Measurements from ENCODE around the gene KL. TPM values are rescaled to one million over a fixed set of nuclear protein-coding genes. Genes with fewer than 3 reads are reported as not detected.

KL gene
- total RNA-seq, 2 donors from 2014 or later, result 2.3 to 3.3 TPM

DNA sequence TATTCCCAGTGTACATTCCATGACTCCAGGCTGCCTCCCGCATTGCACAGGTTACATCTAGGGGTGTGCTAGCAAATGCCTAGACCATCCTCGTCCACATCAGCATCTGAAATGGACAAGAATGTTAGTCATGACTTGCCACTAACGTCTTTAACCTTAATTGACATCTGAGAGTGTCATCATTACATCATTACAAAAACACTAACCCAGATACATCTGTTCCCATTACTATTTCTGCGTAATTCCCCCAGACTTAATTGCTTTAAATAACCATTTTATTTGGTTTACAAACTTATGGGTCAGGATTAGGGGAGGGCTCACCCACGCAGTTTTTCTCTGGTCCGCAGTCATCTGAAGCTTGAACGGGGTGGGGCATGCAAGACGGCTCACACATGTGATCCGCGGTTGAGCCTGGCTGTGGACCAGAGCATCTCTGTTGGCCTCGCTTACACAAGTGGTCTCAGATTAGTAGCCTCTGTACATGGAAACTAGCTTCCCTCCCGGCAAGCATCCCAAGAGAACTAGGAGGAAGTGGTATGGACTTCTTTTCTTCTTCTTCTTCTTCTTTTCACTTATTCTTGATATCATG is 15.9 kb downstream of the KL start:
- intact Hi-C loops (cut with DNase I), result no loop called here
- ATAC-seq (peak in 1 of 2 donors; percentile 40), DNase-seq (peak; percentile 26)

DNA sequence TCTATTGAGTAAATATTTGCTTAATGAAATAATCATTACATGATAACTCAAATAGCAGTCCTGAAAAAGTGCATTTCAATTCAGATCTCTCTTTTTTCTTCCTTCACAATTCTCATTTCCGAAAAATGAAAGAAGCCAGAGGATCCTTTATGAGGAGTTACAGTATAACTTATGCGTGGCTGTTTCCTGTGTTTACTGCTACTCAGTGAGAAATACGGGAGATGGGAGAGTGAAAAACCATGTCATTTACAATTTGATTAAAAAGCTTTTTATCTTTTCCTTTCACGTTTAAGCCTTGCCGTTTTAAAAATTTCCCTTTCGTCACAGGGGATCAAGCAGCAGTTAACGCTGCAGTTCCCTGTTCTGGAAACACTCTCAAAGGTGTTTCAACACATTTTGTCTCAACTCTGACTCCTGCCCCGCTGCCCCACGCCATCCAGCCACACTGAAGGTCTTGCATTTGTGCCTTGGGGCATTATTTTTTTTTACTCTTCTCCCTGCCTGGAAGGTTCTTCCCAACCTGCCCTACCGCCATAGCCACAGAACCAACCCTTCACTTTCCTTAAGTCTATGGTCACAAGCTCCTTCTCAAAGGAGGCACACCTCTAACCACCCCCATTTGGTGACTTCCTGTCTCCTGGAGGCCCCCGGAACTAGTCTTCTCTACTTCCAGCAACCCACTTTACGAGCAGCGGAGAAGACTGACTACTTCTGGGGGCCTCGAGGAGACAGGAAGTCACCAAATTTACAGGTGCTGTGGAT is 17.0 kb downstream of the KL start:
- no peak for DNase-seq
- intact Hi-C loops (cut with DNase I), result no loop called here
- no peak for ATAC-seq

DNA sequence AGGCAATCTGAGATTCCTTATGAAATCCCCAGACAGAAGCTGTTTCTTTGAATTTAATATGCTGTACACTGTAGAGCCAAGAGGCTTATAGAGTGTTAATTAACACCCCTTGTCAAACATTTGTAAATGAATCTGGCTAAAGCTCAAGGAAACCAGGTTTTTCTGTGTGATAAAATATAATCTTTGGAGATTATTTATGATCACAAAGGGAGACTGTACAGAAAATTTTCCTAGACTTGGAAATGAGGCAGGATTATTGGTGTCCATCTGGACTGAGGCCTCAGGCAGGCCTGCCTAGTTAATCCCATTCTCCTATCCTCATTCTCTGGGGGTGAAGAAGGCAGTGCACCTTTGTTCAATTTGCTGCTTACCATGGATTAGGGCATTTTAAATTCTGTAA is 17.8 kb downstream of the KL start:
- intact Hi-C loops (cut with DNase I), result no loop called here

DNA sequence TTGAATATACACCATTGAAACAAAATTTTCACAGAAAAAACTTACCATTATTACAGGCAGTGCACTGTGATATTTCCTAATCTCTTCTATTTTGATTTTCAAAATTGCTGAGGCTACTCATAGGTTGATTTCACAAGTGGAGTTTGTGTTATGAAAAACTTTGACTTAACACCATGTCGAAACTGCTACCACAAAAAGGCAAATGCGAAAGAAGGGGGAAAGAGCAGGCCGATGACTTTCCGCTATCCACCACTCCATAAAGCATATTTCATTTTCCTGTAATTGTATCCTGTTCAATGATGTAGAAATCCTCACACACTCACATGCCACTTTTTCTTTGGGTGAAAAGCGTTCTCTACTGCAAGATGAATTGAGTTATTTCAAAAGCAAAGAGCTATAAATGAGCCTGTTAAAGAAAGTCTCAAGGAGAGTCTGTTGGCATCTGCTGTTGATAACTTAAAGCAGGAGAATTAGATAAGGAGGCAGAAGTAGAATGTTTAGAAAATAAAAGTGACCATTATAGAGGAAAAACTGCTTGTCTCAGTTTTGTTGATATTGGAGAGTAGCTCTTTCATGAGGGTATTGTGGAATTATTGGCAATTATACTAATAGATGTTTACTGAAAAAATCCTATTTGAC is 18.8 kb downstream of the KL start:
- DNase-seq (no peak), ATAC-seq (peak in 1 of 2 donors; percentile 42)
- intact Hi-C loops (cut with DNase I), result no loop called here

More for the DNA sequence above, 17.8 kb downstream of the KL start:
- no peak for DNase-seq
- no peak for ATAC-seq

DNA sequence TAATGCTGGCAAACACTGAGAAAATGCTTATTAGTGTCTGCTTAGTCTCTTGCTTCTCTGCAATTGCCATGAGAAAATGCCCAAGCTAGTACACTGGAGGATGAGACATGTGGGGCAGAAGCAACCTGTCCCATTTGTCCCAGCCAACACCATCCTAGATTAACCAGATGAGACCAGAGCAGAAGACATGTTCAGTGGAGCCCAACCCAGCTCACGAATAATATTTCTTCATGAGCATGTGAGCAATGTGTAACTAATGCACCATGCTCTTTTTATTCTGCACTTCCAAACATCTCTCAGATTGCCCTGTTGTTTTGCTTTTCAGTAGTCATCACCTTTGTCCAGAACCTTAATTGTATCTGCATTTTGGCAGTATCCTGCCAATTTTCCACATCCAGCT is 21.4 kb downstream of the KL start:
- intact Hi-C loops (cut with DNase I), result no loop called here
- ATAC-seq (no peak), DNase-seq (no peak)

DNA sequence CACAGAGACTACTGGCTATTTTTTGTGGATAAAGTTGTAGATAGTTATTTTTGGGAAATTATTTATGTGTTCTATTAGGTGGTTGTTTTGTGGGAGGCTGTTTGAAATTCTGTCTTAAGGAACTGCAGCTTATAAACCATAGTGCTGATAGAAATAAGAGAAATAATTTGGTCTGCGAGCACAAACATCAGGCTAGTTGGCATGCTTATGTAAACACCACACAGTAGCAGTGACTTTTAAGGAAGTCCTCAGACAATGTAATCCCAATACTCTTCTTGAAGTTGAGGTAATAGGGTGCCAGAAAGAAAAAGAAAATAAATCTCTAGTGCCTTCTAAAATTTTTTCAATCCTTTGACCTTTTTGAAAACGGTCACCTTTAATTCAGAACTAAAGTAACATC is 23.9 kb downstream of the KL start:
- intact Hi-C loops (cut with DNase I), result no loop called here
- DNase-seq, result no peak
- no peak for ATAC-seq

DNA sequence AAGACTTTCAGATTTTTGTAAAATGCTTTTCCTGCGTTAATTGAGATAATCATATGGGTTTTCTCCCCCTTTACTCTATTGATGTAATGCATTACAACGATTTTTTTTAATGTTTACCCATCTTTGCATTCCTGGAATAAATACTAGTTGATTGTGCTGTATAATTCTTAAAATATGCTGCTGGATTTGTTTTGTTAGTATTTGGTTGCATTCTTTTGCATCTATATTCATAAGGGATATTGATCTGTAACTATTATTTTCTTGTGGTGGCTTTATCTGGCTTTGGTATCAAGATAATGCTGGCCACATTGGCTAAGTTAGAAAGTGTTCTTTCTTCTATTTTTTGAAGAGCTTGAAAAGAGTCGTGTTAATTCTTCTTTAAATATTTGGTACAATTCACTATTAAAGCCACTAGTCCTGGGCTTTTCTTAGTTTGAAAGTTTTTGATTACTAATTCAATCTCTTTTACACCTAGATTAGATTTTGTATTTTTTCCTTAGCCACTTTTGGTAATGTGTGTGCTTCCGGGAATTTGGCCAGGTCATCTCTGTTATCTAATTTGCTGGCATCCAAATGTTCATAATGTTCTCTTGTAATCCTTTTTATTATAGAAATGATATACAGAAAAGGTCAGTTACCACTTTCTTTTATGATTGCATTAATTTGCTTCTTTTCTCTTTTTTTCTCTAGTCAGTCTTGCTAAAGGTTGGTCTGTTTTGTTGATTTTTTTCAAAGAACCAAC is 29.8 kb downstream of the KL start:
- ATAC-seq, result no peak
- intact Hi-C loops (cut with DNase I), result no loop called here
- no peak for DNase-seq

DNA sequence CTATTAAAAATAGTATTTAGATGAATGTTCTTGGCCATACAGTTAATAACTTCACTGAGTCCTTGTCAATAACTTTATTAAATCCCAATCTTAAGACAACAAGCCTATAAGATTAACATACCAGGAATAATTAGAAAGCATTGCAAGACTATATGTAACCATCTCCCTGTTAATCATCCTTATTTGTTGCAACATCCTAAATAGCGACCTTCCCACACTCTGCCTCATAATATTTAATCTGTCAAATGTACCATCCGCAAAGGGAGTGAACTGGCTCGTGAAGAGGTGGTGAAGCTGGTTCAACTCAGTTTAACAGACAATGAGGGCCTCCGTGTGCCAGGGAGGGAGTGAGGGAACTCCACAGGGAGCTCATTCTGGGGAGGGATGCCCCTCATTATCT is 33.9 kb downstream of the KL start:
- no peak for DNase-seq
- no peak for ATAC-seq
- intact Hi-C loops (cut with DNase I), result no loop called here

DNA sequence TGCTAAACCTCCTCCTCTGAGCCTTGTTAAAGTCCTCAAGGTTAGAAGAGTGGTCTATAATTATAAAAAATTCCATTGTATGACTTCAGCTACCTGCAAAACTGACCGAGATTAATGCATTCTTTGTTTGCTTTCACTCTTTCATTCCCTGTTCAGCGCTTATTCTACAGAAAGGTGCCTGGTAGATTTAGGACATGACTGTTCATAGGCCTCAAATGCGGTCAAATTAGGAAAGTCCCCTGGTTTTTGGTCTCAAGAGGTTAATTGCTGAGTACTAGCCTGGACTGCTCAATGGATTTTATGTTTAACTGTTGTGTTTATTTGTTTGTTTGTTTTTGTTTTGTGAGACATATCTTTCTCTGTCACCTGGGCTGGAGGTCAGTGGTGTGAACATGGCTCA is 35.4 kb downstream of the KL start:
- intact Hi-C loops (cut with DNase I), result no loop called here
- DNase-seq (no peak), ATAC-seq (no peak)

DNA sequence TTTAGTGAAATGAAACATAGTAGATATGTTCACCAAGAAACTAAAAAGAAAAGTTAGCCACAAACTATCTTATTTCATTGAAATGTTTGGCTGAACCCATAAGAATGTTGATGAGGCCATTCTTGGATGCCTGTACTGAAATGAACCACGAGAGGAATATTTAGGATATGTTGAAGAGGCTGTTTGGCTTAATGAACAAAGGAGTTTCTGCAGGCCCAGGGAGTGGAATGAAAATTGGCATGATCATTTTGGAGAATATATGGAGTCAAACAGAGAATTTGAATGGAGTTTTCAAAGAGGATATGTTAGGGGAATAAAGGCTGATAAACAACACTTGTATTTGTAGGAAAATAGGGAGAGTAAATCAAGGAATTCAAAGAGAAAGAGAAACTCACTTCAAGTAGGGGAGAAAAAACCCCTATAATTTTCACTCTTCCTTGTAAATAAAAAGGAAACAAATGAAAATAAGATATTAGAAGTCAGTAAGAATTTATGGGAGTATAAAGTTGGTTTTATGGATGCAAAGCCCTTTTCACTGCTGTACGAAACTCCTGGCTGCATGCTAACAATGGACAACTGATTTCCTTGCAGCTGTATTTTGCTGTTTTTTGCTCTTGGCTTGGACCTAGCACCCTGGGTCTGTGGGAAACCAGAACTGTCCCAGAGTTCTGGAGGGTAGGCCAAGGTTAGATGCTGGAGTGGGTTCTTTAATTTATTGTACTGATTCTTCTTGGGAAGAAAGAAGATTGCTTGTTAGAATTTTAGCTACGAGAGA is 36.5 kb downstream of the KL start:
- DNase-seq, result no peak
- peak in 1 of 2 donors; percentile 25 for ATAC-seq
- intact Hi-C loops (cut with DNase I), result no loop called here

DNA sequence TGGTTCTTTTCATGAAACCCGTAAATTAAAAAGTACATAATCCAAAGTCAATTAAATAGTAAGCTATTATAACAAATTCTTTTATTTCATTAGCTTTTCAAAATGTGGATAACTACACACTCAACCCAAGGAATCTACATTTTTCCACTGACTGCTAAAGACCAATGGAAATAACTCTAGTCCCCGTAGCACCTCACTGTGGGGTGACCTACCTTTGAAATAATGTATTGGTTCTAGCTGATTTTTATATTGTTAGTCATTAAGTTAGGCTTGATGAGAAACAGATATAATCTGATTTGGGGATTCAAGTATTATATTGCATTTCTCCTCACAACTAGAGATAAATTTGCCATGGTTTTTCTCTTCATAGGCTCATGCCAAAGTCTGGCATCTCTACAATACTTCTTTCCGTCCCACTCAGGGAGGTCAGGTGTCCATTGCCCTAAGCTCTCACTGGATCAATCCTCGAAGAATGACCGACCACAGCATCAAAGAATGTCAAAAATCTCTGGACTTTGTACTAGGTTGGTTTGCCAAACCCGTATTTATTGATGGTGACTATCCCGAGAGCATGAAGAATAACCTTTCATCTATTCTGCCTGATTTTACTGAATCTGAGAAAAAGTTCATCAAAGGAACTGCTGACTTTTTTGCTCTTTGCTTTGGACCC is 37.3 kb downstream of the KL start:
- intact Hi-C loops (cut with DNase I), result no loop called here
- no peak for DNase-seq
- ATAC-seq, result no peak

DNA sequence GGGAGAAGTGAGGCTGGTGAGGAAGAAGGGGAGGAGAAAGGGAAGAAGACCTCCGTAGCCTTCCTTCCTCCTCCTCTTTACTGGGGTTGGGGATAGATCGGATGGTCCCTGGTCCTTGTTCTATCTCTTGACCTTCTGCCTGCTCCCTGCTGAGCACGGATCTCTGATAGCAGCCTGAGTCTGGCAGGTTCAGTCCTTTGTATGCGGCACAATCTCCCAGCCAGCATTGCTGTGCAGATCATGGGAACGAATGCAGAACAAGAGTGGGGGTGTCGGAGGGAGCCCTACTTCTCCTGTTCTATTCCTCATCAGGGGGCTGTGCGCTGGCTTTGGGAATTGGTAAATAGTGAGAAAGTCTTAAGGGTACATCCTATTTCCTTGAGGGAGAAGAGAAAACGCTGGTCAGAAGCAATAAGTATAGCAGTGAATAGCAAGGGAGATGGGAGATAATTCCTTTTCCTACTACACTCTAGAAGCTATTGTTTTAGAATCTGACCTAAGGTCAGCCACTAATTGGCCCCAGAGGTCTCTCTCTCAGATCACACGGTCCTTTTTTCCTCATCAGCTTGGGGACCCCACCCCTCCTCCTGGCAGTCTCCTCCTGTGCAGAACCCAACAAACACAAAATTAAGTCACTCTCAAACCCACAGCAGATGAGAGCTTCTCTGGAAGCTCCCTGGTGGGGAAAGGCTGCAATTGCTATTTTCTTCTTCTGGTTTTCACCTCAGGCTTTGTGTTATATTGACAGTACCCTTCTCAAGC is 41.0 kb downstream of the KL start:
- DNase-seq (peak; percentile 46), ATAC-seq (peak; percentile 53 to 77)
- intact Hi-C loops (cut with DNase I), result no loop called here

DNA sequence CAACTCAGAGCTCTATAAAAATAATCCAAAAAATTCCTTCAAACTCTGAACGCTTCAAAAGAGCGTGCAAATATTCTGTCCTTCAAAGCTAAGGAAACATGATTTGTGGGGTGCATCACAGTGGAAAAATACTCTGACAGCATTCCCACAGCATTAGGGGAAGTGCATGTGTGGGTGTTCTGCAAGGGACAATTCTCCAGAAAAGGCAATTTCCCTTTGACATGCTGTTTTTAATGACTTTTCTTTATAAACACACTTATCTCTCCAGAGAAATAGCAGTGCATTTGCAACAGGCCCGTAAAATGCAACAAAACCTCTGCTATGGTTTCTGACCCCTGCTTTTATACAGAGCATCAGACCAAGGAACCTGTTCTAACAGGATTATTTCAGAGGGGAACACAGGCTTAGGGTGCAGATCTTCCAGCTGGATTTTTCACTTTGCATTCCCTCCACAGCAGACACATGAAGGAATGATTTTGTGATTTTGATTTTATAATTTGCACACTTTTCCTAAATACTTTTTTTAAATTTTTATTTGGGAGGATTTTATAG is 42.6 kb downstream of the KL start:
- intact Hi-C loops (cut with DNase I), result no loop called here
- DNase-seq (no peak), ATAC-seq (no peak)

DNA sequence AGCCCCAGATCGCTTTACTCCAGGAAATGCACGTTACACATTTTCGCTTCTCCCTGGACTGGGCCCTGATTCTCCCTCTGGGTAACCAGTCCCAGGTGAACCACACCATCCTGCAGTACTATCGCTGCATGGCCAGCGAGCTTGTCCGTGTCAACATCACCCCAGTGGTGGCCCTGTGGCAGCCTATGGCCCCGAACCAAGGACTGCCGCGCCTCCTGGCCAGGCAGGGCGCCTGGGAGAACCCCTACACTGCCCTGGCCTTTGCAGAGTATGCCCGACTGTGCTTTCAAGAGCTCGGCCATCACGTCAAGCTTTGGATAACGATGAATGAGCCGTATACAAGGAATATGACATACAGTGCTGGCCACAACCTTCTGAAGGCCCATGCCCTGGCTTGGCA is 44.6 kb downstream of the KL start:
- DNase-seq, result no peak
- intact Hi-C loops (cut with DNase I), result no loop called here
- no peak for ATAC-seq

DNA sequence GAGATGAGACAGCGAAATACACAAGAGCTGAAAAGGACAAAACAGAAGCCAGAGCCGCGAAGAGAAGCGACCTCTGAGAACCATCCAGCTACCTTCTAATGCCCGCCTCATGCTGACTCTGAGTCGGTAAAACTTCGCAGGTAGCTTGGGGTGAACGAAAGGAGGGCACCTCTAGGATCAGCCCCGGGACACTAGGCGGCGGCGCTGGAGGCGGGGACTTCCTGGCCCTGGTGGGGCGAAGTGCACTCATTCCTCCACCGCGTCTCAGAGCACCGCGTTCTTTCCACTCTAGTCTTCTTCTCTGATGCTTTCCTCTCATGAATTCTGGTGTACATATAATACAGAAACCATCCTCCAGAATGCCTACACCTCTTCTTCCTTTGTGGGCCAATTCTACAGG is 50.1 kb downstream of the KL start:
- DNase-seq, result no peak
- intact Hi-C loops (cut with DNase I), result no loop called here

DNA sequence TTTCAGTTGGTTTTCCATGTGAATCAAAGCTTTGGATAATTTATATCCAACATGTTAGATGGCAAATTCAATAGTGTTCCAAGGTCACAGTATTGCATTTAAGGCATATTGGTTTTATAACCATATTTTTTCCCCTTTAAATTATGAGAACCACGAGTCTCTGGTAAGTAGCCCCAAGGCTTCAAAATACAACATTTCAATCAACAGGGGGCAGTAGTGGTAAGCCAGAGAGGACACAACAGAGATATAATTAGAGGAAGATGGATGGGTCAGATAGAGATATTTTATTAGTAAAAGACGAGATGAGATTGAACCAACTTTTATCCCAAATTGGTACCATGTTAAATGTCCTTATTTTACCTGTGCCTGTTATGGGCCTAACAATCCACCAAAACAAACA is 53.1 kb downstream of the KL start:
- no peak for ATAC-seq
- DNase-seq, result no peak
- intact Hi-C loops (cut with DNase I), result no loop called here

More for the DNA sequence above, 50.1 kb downstream of the KL start:
- no peak for ATAC-seq

DNA sequence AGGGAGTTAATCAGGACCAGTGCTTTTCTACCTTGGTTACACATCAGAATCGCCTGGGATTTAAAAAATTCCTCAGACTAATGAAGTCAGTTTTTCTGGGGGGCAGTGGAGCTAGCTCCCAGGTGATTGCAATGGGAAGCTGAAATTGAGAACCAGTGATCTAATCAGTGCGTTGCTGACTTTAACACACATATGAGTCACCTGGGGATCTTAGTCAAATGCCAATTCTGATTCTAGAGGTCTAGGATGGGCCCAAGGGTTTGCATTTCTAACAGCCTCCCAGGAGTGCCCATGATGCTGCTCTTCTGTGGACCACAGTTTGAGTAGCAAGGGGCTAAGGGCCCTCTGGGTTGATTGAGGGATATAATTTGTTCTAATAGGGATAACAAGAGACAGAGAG is 54.5 kb downstream of the KL start:
- ATAC-seq (no peak), DNase-seq (no peak)
- intact Hi-C loops (cut with DNase I), result no loop called here

DNA sequence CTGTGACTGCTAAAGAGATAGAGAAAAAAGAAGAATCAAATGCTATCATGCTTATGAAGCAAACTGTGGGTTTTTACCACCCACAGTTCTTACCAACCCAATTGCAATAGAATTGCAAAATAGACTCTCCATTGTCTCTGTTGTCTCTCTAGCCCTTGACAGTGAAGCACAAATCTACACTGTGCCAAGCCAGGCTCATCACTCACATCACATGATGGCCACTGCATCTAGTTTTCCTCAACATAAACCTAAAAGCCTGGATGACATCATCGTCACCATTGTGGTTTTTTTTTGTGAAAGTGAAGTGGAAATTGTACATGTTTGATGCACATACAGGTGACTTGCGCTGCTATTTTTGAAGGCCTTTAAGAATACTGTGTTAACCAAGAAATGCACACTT is 56.1 kb downstream of the KL start:
- intact Hi-C loops (cut with DNase I), result no loop called here
- DNase-seq (no peak), ATAC-seq (no peak)

Measured in left cardiac atrium (tissue), 4 donors.